ENCODE results near the gene ZNF330. TPM values are rescaled to one million over a fixed set of nuclear protein-coding genes. Genes with fewer than 3 reads are reported as not detected.

Gene ZNF330
- polyA plus RNA-seq, 1 donor from 2014 or later = 32.3 TPM

DNA sequence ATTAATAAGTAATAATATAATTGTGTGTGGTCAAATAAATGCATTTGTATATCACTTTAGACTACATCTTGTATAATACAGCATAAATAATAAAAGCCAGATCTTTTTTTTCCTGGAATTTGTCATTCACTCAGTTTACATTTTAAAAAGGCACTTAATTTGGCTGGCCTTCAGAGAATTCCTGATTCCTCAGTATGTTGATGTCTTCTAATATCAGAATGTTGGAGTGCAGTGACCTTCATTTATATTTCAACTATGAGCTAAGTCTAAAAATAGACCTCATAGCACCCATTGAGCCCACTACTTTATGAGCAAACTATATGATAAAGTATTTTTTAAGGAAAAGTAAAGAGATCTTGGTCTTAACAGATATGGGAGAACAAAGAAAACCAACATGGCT is 27.8 kb downstream of the ZNF330 start:
- Histone ChIP-seq H3K4me2 (ENCODE audit: low read length) (no peak overlapping the region), H3K9me2 (ENCODE audit: insufficient read depth, low read length) (no peaks in the 10 kb centered on the region), H2AFZ (ENCODE audit: low read depth, low read length) (no peak overlapping the region), H3K79me2 (replicated peaks; ENCODE audit: insufficient read depth, low read length) (no peaks in the 10 kb centered on the region), H3F3A (ENCODE audit: insufficient read depth, low read length, poor library complexity, severe bottlenecking) (no peaks in the 10 kb centered on the region), H3K4me3 (ENCODE audit: low read length) (no peak overlapping the region), H3K9ac (ENCODE audit: low read length) (no peak overlapping the region), H3K27ac (ENCODE audit: low read length) (no peak overlapping the region), H3K36me3 (ENCODE audit: insufficient read depth, low read length) (no peaks in the 10 kb centered on the region), H3K27me3 (ENCODE audit: insufficient read depth, low read depth, low read length) (no peaks in the 10 kb centered on the region), H4K20me1 (ENCODE audit: insufficient read depth) (no peaks in the 10 kb centered on the region), H3K9me3 (ENCODE audit: low read length) (no peaks in the 10 kb centered on the region)
- TF ChIP-seq SMC3 (conservative IDR thresholded peaks at IDR 0.05; ENCODE audit: poor library complexity) = no peak
- TF ChIP-seq TAF1 (IDR thresholded peaks at IDR 0.05; ENCODE audit: low read depth) = no peak
- TF ChIP-seq EZH2 (IDR thresholded peaks at IDR 0.05; ENCODE audit: borderline replicate concordance, insufficient read depth, low read length, poor library complexity, severe bottlenecking) = no peak
- TF ChIP-seq, protein P1, sequence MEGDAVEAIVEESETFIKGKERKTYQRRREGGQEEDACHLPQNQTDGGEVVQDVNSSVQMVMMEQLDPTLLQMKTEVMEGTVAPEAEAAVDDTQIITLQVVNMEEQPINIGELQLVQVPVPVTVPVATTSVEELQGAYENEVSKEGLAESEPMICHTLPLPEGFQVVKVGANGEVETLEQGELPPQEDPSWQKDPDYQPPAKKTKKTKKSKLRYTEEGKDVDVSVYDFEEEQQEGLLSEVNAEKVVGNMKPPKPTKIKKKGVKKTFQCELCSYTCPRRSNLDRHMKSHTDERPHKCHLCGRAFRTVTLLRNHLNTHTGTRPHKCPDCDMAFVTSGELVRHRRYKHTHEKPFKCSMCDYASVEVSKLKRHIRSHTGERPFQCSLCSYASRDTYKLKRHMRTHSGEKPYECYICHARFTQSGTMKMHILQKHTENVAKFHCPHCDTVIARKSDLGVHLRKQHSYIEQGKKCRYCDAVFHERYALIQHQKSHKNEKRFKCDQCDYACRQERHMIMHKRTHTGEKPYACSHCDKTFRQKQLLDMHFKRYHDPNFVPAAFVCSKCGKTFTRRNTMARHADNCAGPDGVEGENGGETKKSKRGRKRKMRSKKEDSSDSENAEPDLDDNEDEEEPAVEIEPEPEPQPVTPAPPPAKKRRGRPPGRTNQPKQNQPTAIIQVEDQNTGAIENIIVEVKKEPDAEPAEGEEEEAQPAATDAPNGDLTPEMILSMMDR (IDR thresholded peaks at IDR 0.05; ENCODE audit: poor library complexity, severe bottlenecking) = no peak
- no peak for TF ChIP-seq POLR2AphosphoS5 (IDR thresholded peaks at IDR 0.05)
- TF ChIP-seq, protein P2, sequence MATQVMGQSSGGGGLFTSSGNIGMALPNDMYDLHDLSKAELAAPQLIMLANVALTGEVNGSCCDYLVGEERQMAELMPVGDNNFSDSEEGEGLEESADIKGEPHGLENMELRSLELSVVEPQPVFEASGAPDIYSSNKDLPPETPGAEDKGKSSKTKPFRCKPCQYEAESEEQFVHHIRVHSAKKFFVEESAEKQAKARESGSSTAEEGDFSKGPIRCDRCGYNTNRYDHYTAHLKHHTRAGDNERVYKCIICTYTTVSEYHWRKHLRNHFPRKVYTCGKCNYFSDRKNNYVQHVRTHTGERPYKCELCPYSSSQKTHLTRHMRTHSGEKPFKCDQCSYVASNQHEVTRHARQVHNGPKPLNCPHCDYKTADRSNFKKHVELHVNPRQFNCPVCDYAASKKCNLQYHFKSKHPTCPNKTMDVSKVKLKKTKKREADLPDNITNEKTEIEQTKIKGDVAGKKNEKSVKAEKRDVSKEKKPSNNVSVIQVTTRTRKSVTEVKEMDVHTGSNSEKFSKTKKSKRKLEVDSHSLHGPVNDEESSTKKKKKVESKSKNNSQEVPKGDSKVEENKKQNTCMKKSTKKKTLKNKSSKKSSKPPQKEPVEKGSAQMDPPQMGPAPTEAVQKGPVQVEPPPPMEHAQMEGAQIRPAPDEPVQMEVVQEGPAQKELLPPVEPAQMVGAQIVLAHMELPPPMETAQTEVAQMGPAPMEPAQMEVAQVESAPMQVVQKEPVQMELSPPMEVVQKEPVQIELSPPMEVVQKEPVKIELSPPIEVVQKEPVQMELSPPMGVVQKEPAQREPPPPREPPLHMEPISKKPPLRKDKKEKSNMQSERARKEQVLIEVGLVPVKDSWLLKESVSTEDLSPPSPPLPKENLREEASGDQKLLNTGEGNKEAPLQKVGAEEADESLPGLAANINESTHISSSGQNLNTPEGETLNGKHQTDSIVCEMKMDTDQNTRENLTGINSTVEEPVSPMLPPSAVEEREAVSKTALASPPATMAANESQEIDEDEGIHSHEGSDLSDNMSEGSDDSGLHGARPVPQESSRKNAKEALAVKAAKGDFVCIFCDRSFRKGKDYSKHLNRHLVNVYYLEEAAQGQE (IDR thresholded peaks at IDR 0.05; ENCODE audit: borderline replicate concordance) = no peak
- TF ChIP-seq EP300 (conservative IDR thresholded peaks at IDR 0.05; ENCODE audit: poor library complexity, severe bottlenecking) = no peak
- TF ChIP-seq MXI1 (conservative IDR thresholded peaks at IDR 0.05; ENCODE audit: poor library complexity, severe bottlenecking) = no peak
- TF ChIP-seq RAD21 (conservative IDR thresholded peaks at IDR 0.05) = no peak

DNA sequence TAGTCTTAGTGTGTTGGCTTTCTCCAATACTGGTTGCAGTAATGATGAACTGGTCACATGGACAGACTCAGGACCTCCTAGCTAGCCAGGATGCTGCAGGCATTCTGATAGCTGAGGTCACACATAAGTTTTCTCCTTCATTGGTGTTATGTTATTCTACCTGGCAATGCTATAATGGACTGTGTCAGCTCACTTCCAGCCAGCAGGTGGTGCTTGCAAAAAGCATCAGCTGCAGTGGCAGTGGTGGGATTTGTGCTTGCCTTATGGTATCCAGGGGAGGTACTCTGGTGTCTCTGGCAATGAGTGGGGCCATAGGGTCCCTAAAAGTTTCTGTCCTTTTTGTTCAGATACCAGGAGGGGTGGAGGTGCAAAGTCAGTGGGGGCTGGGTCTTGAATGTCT is 33.6 kb downstream of the ZNF330 start:
- H3K36me3 ChIP-seq (ENCODE audit: insufficient read depth, low read length) = no peaks in the 10 kb centered on the region

More for the DNA sequence above, 33.6 kb downstream of the ZNF330 start:
- H4K20me1 ChIP-seq (ENCODE audit: insufficient read depth) = no peaks in the 10 kb centered on the region
- no peaks in the 10 kb centered on the region for H3K9me3 ChIP-seq (ENCODE audit: low read length)
- TF ChIP-seq, protein P1 (IDR thresholded peaks at IDR 0.05; ENCODE audit: poor library complexity, severe bottlenecking) = no peak
- TF ChIP-seq, protein P2 (IDR thresholded peaks at IDR 0.05; ENCODE audit: borderline replicate concordance) = no peak
- no peak for TF ChIP-seq EP300 (conservative IDR thresholded peaks at IDR 0.05; ENCODE audit: poor library complexity, severe bottlenecking)
- TF ChIP-seq POLR2AphosphoS5 (IDR thresholded peaks at IDR 0.05) = no peak
- TF ChIP-seq RAD21 (conservative IDR thresholded peaks at IDR 0.05) = no peak
- no peak for TF ChIP-seq SMC3 (conservative IDR thresholded peaks at IDR 0.05; ENCODE audit: poor library complexity)
- no peak for TF ChIP-seq MXI1 (conservative IDR thresholded peaks at IDR 0.05; ENCODE audit: poor library complexity, severe bottlenecking)
- no peak for TF ChIP-seq EZH2 (IDR thresholded peaks at IDR 0.05; ENCODE audit: borderline replicate concordance, insufficient read depth, low read length, poor library complexity, severe bottlenecking)
- no peak for TF ChIP-seq TAF1 (IDR thresholded peaks at IDR 0.05; ENCODE audit: low read depth)
- H3K4me2 ChIP-seq (ENCODE audit: low read length) = no peak overlapping the region
- no peaks in the 10 kb centered on the region for H3K79me2 ChIP-seq (replicated peaks; ENCODE audit: insufficient read depth, low read length)
- no peak overlapping the region for H3K9ac ChIP-seq (ENCODE audit: low read length)
- no peaks in the 10 kb centered on the region for H3K9me2 ChIP-seq (ENCODE audit: insufficient read depth, low read length)
- H3K4me3 ChIP-seq (ENCODE audit: low read length) = no peak overlapping the region
- H2AFZ ChIP-seq (ENCODE audit: low read depth, low read length) = no peak overlapping the region
- no peak overlapping the region for H3K27ac ChIP-seq (ENCODE audit: low read length)
- no peaks in the 10 kb centered on the region for H3K27me3 ChIP-seq (ENCODE audit: insufficient read depth, low read depth, low read length)
- H3F3A ChIP-seq (ENCODE audit: insufficient read depth, low read length, poor library complexity, severe bottlenecking) = no peaks in the 10 kb centered on the region
